Dermis microvascular lymphatic vessel endothelial cell (primary cell): ENCODE measurements around the gene ZNF425. TPM values are rescaled to one million over a fixed set of nuclear protein-coding genes. Genes with fewer than 3 reads are reported as not detected.
A peak's percentile ranks its signal among the peaks of the same experiment; 100 is the strongest.
"Not testable (repeated sequence)": the region's sequence is repeated elsewhere in the genome, so short reads cannot be mapped to it uniquely, and the experiment has no call there.

Experiments
- DNase-seq, 2 donors: peaks; one replicate each; pipeline versions ENCODE4 v3.0.0 to v3.0.0-alpha.2; 2010; ENCODE audit warnings: low read depth in 2 of 2
- total RNA-seq: library from RNA; depleted of rRNA; stranded (reverse); fragments of >200 nt; gene quantifications from 2 replicates; pipeline ENCODE4 v1.2.1, GENCODE V29; 2014

Gene ZNF425
- total RNA-seq, 1 donor from 2014 or later = 1.5 TPM

DNA sequence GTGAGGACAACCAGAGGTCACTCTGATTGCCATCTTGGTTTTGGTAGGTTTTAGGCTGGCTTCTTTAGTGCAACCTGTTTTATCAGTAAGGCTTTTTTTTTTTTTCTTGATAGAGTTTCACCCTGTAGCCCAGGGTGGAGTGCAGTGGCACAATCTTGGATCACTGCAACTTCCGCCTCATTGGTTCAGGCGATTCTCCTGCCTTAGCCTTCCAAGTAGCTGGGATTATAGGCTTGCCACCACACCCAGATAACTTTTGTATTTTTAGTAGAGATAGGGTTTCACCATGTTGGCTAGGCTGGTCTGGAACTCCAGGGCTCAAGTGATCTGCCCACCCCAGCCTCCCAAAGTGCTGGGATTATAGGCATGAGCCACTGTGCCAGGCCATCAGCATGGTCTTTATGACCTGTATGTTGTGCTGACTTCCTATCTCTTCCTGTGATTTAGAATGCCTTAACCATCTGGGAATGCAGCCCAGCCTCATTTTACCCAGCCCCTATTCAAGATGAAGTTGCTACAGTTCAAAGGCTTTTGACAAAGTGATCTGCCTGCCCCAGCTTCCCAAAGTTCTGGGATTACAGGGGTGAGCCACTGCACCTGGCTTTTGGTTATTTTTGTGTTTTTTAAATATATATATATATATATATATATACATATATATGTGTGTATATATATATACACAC is 7.0 kb upstream of the ZNF425 start:
- no peak for DNase-seq

DNA sequence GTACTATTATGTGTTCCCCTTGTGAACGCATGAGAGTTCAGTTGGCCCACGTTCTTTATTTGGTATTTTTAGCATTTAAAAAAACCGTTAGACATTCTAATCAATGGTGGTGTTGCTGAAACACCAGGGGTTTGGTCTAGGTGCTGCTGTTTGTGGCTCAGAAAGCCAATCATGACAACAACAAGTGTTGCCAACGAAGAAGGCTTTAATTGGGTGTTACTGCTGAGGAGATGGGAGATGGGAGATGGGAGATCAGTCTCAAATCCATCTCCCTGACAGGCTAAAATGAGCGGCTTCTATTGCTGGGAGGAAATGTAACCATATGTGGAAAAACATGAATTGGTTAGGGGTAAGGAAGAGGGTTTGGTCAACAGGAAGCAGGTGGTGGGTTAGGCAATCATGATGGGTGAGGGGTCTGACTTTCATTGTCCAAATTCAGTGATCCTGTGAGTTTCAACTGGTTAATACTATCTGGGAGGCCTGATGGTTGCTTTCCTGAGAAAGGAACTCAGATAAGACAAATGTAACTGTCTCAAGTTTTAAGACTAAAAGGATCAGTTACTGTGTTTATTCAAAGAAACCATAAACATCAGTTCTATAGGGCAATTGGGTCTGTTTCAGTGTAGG is 4.6 kb upstream of the ZNF425 start:
- DNase-seq = no peak

DNA sequence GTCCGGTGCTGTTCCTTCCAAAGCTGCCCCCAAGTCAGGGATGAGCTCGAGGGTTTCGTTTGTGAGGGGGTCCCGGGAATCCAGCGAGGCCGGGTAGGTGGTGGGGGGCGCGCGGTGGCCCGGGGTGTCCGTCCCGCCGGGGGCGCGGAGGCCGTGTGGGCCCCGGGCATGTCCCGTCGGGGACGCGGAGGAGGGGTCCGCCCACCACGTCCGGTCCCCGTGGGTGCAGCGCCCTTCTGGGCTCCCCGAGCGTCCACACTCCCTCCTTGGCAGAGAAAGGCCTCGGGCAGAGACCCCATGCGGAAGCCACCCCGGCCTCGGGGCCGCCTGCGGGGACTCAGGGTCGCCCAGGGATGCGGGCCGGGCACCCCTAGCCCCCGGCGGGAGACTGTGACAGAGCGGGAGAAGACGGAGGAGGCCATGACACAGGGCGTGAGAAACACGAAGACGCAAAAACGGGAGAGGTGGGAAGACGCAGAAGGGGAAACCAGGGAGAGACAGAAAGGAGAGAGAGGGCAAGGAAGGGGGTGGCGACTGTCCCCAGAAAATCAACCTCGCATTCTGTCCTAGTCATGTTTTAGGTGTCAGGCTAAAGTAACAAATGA is 640 bp upstream of the ZNF425 start:
- DNase-seq = peak in 1 of 2 donors; percentile 51

DNA sequence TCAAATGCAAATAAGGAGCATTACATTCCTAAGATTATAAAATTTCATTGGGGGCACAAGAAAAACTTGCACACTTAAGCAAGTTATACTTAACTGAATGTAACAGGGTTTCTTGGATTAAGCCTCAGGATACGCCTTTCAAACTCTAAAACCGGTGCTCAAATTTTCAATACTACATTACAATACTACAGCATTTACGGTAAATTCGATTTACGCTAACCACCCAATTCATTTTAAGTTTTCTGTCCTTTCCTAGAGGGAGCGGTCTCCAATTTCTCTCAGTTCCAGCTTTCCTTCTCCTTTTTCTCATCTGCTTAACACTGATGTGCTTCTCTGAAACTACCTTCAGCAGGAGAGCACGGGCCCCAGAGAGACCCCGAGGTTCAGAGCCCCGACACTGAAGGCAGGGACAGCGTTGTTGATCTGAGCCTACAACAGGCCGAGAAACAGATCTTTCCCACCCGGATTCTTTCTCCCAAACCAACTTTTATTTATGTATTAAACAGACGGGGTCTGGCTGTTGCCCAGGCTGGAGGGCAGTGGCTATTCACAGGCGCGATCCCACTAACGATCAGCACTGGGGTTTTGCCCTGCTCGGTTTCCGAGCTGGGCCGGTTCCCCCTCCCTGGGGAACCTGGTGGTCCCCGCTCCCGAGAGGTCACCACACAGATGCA is 798 bp downstream of the ZNF425 start:
- no peak for DNase-seq

DNA sequence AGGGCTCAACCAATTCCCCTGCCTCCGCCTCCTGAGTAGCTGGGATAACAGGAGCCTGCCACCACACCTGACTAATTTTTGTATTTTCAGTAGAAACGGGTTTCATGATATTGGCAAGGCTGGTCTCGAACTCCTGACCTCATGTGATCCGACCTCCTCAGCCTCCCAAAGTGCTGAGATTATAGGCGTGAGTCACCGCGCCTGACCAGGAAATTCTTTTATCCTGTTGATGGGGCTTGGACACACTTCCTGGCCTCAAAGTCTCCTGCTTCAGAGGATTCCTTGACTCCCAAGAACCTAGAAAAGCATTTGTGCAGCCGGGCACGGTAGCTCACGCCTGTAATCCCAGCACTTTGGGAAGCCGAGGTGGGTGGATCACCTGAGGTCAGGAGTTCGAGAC is 16.2 kb downstream of the ZNF425 start:
- DNase-seq = peak in 1 of 2 donors; percentile 11

DNA sequence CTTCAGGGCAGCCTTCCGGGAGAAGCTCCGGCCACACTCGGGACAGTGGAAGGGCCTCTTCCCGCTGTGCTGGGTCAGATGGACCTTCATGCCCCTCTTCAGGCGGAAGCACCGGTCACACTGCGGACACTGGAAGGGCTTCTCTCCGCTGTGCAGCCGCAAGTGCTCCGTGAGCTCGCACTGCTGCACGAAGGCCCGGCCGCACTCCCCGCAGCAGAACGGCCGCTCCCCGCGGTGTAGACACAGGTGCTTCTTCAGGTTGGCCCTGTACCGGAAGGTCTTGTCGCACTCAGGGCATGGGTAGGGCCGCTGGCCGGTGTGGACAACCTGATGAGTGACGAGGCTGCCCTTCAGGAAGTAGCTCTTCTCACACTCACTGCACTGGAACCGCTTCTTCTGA is 21.4 kb downstream of the ZNF425 start:
- no peak for DNase-seq

DNA sequence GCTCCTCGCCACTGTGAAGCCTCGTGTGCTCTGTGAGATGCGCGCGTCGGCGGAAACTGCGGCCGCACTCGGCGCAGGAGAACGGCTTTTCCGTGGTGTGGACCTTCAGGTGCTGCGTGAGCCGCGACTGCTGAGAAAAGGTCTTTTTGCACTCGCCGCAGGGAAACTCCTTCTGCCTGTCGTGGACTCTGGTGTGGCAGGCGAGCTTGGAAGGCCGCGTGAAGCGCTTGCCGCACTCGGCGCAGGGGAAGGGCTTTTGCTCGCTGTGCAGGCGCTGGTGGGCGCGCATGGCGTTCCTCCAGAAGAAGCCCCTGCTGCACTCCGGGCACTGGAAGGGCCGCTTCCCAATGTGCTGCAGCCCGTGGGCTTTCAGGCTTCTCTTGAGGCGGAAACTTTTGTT is 21.9 kb downstream of the ZNF425 start:
- DNase-seq = no peak

DNA sequence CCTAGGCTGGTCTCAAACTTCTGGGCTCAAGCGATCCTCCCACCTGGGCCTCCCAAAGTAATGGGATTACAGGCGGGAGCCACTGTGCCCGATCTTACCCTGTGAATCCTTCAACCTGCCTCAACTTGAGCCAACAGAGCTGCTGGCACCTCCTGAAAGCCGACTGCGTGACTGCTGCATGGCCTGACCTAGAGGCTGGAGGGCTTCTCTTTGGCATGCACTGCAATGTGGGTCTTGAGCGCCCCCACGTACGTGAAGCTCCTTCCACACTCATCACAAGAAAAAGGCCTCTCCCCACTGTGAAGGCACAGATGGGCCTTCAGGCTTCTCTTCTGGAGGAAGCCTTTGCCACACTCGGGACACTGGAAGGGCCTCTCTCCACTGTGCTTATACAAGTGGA is 22.7 kb downstream of the ZNF425 start:
- no peak for DNase-seq

DNA sequence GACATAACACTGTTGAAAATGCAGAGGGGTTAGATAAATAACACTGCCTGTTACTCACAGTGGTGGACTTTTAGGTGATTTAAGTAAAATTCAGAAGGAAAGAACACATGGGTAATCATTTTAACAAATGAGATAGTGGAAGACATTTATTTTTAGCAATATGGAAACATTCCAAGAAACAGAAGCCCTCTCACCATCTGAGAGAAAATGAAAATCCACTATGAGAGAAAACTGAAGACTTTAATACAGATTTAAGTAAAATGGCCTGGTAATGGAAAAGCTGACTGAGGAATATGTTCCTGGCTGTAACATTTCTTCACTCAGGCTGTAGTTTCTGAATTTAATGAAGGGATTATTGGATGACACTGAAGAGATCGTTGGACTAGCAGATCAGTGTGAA is 23.5 kb downstream of the ZNF425 start:
- DNase-seq = no peak

DNA sequence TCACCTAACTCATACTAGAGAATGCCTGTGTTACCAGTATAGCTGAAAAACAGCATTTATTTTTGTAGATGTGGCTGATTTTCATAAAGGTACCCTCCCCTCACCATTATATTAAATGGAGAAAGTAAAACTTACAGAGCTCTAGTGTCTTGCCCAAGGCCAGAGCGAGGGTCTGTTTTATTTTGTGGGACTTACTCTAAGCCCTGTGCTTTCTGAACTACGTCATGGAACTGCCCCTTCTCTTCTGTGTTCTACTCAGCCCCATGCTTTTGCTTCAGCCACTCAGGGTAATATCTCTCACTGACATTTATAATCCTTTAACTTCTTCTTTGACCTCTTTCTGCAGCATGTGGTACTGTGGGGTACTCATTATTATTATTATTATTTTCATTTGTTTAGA is 25.3 kb downstream of the ZNF425 start:
- DNase-seq = no peak

DNA sequence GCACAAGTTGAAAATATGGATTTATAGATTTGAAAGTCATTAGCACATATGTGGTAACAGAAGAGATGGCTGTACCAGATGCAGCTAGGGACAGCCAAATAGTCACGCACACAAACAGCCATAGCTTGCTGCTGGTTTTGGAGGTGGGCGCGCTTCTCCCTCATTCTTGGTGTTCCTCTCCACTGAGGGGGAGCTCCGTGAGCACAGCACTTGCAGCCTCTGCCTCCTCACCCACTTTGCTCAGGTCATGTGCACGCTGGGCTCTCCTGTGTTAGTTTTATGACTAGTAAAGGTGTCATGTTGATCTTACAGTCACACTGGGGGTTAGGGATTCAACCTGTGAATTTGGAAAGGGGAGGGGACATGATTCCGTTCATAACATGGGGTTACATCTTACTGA is 27.1 kb downstream of the ZNF425 start:
- no peak for DNase-seq

DNA sequence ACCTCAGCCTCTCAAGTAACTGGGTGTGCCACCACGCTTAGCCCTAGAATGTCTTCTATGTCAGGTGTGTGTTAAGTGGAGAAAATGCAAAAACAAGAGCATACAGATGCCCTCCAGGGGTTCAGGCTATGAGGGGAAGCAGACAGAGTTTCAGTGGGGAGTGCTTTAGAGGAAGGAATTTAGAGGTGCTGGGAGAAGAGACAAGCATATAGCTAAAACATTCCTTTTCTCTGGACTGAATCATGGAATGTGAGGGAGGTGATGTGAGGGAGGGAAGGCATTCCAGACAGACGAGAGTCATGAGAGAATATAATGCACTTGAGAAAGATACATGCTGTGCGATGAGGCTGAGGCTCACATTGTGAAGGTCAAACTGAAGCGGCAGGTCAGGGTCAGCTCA is 29.0 kb downstream of the ZNF425 start:
- DNase-seq = no peak

DNA sequence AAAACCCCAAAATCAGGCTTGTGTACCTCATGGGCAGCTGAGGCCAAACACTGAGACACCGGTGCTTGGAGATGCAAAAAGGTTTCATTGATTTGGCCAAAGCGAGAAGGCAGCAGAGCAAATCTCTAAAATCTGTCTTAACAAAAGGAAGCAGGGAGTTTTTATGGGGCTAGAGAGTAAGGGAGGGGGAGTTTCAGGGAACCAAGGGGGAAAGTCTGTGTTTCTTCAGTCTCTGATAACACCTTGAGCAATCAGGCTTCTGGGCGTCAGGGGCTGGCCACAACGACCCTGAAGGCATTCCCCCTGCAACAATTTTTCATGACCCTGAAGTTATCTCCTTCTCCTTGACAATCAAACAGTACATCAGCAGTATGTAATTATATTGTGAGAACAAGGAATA is 32.9 kb downstream of the ZNF425 start:
- DNase-seq = no peak

DNA sequence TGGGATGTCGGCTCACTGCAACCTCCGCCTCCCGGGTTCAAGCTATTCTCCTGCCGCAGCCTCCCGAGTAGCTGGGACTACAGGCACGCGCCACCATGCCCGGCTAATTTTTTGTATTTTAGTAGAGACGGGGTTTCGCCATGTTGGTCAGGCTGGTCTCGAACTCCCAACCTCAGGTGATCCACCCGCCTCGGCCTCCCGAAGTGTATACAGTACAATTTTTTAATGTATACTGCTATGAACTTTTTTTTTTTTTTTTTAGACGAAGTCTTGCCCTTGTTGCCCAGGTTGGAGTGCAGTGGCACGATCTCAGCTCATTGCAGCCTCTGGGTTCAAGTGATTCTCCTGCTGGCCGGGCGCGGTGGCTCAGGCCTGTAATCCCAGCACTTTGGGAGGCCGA is 33.9 kb downstream of the ZNF425 start:
- DNase-seq = not testable (repeated sequence)

DNA sequence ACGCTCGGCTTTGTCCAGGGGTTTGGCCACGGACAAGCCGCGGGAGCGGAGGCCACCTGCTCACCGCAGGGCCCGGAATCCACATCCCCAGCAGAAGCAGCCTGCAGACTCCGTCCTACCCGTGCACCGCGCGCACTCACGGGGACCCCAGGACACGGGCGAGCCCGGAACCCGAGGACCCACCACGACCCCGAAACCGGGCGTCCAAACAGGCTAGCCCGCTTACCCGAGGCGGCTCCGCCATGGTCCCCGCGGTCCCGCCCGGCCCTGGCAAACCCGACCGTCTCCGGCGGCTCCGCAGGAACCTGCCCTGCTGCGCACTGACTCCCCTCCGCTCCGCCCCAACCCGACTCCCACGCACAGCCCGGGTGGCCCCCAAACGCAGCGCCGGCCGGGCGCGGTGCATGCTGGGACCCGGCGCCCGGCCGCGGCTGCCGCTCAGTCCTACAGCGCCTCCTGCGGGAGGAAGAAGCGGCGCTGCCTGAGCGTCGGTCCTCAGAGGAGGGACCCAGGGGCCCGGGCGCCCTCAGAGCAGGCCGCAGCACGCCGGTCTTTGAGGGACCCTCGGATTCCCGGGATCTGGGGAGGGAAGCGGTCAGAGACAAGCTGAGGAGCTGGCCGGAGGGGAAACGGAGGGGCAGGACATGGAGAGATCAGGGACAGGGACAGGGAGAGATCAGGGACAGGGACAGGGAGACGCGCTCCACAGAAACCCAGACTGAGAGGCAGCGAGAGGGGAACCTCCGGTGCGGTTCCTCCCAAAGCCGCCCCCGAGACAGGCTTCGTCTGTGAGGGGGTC is 35.5 kb downstream of the ZNF425 start, which contains the start of gene ZNF786:
TSS of gene ZNF786 (minus strand) at position 322 of the 799 bp plus-strand sequence. CDS start at position 244, 78 bp downstream.
- DNase-seq = peak; percentile 65 to 92

DNA sequence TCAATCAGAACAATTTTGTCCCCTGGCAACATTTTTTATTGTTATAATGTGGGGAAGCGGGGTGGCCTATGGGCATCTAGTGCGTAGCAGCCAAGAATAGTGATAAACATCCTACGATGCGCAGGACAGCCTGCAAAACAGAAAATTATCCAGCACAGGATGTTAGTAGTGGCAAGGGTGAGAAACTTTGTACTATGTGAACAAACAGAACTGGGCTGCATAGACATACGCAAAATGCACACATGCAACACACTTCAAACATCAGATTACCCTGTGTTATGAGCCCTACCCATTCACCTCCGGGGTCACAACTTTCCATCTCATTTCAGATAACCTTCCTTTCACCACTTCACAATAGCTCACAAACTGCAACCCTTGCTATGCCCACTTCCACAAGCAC is 38.7 kb downstream of the ZNF425 start:
- no peak for DNase-seq

DNA sequence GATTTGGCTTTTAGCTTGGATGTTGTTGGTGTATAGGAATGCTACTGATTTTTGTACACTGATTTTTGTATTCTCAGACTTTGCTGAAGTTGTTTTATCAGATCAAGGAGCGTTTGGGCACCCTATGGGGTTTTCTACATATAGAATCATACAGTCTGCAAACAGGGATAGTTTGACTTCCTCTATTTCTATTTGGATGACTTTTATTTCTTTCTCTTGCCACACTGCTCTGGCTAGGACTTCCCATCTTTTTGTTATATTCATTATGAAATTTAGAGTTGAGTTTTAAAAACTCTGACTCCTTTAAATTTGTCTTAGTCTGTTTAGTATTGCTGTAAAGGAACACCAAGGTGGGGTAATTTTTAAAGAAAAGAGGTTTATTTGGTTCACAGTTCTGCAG is 40.3 kb downstream of the ZNF425 start:
- DNase-seq = no peak

DNA sequence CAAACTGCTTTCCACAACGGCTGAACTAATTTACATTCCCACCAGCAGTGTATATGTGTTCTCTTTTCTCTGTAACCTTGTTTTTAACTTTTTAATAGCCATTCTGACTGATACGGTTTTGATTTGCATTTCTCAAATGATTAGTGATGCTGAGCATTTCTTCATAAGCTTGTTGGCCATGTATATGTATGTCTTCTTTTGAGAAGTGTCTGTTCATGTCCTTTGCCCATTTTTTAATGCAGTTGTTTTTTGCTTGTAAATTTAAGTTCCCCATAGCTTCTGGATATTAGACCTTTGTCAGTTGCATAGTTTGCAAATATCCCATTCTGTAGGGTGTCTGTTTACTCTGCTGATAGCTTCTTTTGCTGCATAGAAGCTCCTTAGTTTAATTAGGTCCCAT is 41.7 kb downstream of the ZNF425 start:
- DNase-seq = no peak

DNA sequence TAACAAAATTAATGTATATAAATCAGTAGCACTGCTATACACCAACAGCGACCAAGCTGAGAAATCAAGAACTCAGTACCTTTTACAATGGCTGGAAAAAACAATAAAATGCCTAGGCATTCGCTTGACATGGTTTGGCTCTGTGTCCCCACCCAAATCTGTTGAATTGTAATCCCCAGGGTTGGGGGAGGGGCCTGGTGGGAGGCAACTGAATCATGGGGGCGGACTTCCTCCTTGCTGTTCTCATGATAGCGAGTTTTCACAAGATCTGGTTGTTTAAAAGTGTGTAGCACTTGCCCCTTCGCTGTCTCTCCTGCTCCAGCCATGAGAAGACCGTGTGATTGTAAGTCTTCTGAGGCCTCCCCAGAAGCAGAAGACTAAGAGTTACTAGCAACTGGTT is 44.2 kb downstream of the ZNF425 start:
- no peak for DNase-seq

DNA sequence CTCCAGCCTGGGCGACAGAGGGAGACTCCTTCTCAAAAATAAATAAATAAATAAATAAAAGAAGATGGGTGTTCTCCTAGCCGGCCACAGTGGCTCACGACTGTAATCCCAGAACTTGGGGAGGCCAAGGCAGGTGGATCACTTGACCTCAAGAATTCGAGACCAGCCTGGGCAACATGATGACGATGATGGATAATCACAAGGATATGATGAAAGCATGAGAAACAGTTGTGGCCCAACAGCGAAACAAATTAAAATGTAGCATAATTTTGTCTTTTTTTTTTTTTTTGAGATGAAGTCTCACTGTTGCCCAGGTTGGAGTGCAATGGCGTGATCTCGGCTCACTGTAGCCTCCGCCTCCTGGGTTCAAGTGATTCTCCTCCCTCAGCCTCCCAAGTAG is 48.5 kb downstream of the ZNF425 start:
- DNase-seq = no peak

DNA sequence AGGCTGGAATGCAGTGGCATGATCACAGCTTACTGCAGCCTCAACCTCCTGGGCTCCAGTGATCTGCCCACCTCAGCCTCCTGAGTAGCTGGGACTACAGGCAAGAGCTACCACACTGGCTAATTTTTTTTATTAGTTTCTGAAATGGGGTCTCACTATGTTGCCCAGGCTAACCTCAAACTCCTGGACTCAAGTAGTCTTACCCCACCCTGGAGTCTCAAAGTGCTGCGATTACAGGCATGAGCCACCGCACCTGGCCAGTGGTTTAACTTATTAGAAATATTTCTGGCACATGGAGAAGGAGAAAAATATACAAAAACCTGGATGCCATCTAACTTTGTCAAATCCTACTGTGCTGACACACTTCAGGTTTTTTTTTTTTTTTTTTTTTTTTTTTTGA is 50.8 kb downstream of the ZNF425 start:
- DNase-seq = no peak
